Stimulated activated naive CD4-positive, alpha-beta T cell (primary cell): ENCODE data around the gene BICDL1.
"Not testable (repeated sequence)": the region's sequence is repeated elsewhere in the genome, so short reads cannot be mapped to it uniquely, and the experiment has no call there.

Experiments
- DNase-seq, 6 experiments: peaks; one replicate each; lab custom pipeline; 2025; lab: John Stamatoyannopoulos, UW

BICDL1 gene

GRCh38 chr12:119988472-119989360 lies at the start of gene BICDL1:
Gene BICDL1 (plus strand): TSS chr12:119989236. CDS start chr12:119989869, 633 bp downstream.
- peak; percentile 96 to 100 (median 98) for DNase-seq

GRCh38 chr12:119940897-119941296 lies 48.1 kb upstream of the BICDL1 start:
- DNase-seq = no peak

GRCh38 chr12:119942386-119942785 lies 46.6 kb upstream of the BICDL1 start:
- DNase-seq = no peak

- no peak for DNase-seq
These were observed 42.8 kb upstream of the BICDL1 start for GRCh38 chr12:119946213-119946612.

GRCh38 chr12:119949145-119949544 lies 39.9 kb upstream of the BICDL1 start:
- DNase-seq = no peak

- no peak for DNase-seq
These were observed 39.4 kb upstream of the BICDL1 start for GRCh38 chr12:119949594-119949993.

- DNase-seq = no peak
These were observed 33.0 kb upstream of the BICDL1 start for GRCh38 chr12:119956047-119956446.

GRCh38 chr12:119957135-119957534 lies 31.9 kb upstream of the BICDL1 start:
- DNase-seq = no peak

- DNase-seq = no peak
These were observed 29.6 kb upstream of the BICDL1 start for GRCh38 chr12:119959435-119959834.

GRCh38 chr12:119964123-119964522 lies 24.9 kb upstream of the BICDL1 start:
- DNase-seq = no peak

GRCh38 chr12:119964929-119965328 lies 24.1 kb upstream of the BICDL1 start:
- no peak for DNase-seq

GRCh38 chr12:119980242-119980641 lies 8.8 kb upstream of the BICDL1 start:
- DNase-seq = no peak

GRCh38 chr12:119980702-119981101 lies 8.3 kb upstream of the BICDL1 start:
- DNase-seq = not testable (repeated sequence)

- peak in 2 of 6 experiments; percentile 57 to 60 for DNase-seq
These were observed 310 bp downstream of the BICDL1 start for GRCh38 chr12:119989361-119989730.

- peak; percentile 36 to 72 (median 56) for DNase-seq
These were observed 820 bp downstream of the BICDL1 start for GRCh38 chr12:119989731-119990381.

GRCh38 chr12:119990382-119990874 lies 1.4 kb downstream of the BICDL1 start:
- DNase-seq = peak in 2 of 6 experiments; percentile 16 to 21

- DNase-seq = no peak
These were observed 3.2 kb downstream of the BICDL1 start for GRCh38 chr12:119992129-119992705.

- DNase-seq = no peak
These were observed 6.0 kb downstream of the BICDL1 start for GRCh38 chr12:119994892-119995658.

- DNase-seq = no peak
These were observed 7.4 kb downstream of the BICDL1 start for GRCh38 chr12:119996417-119996816.

GRCh38 chr12:119998471-119999245 lies 9.6 kb downstream of the BICDL1 start:
- no peak for DNase-seq

- DNase-seq = no peak
These were observed 11.5 kb downstream of the BICDL1 start for GRCh38 chr12:120000556-120000955.
